NCI-H524 treated with DMSO at 0.1 percent for 48 hours (cell line): Measurements from ENCODE around the gene NUDCD3.

Experiments
- DNase-seq: peaks from one replicate; lab custom pipeline; 2025; lab: John Stamatoyannopoulos, UW

The NUDCD3 gene

DNA sequence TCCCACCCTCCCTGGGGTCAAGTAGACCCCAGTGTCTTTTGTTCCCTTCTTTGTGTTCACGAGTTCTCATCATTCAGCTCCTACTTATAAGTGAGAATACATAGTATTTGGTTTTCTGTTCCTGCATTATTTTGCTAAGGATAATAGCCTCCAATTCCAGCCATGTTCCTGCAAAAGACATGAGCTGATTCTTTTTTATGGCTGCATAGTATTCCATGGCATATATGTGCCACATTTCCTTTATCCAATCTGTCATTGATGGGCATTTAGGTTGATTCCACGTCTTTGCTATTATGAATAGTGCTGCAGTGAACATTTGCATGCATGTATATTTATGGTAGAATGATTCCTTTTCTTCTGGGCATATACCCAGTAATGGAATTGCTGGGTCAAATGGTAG is 136.8 kb downstream of the NUDCD3 start:
- DNase-seq = no peak

DNA sequence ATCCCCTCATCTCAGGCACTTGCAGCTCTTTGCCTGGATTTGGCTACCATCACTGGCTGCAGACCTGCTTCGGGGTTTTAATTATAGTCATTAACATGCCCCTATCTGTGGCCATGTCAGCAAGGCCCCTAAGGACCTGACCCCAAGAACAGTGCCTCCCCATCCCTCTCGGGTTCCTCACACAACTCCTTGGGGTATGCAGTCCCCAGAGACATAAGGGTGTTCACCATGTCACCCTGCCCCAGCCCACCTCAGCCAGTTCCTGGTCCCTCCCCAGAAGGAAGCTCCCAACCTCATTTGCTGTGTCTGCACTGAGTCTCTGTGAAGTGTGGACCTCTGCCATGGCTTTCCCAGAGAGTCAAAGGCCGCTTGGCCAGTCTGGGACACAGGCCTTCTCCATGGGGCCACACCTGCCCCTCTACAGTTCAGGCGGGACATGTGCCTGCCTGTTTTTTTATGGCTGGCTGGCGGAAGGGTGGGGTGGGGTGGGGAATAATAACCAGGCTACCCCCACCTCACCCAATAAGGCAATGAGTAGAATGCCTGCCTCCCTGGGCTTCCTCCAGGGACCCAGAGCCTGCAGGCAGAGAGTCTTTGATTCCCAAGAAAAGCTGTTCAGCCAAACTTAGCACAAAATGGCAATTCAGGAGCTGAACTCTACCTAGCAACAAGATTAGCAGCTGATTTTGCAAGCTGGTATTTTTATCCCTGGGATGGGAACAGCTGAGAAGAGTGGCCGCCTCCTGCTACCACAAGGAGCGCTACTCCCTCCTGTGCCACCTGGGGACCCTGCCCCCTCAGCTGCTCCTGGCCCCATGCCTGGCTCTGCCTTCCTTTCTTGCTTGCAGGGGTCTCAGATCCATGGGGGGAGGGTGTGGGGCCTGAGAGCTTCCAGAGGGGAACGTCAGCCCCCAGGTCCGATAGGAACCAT is 141.3 kb downstream of the NUDCD3 start:
- no peak for DNase-seq

DNA sequence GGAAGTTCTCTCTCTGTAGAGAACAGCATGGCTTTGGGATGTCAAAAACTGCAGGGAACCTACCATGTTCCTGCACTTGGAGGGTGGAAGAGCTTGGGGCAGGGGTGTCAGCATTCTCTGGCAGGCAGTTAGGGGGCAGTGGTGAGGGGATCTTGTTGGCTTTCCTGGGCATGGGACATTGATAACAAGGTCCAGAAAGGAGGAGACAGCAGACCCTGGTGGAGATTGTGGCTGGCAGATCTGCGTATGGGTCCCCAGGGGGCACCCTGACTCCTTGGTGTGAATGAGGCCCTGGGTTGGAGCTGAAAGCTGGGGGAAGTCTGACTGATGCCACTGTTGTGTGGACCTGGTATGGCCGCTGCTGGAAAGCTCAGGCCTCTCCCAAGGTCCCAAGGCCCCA is 142.2 kb downstream of the NUDCD3 start:
- no peak for DNase-seq

DNA sequence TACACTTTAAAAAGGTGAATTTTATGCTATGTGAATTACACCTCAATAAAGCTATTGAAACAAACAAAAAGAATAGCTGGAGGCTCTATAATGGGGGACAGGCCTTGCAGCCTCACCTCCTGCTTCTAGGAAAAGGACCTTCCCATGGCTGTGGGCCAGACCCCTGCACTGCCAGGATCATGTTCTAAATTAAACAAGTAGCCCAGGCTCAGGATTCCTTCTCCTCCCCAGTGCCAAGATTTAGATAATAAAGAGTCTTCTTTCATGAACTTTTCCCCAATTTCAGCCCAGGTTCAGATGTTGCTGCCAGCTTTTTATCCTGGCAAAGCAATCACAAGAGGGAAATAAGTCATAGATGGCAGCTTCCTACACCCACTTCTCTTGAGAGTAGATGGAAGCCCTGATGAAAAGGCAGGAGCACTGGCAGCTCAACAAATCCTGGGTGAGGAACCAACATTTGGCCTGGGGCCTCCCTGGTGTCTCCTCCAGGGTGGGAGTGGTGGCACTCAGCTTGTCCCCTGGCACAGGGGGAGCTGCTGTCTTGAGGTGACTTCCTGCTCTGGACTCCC is 142.8 kb downstream of the NUDCD3 start:
- no peak for DNase-seq

DNA sequence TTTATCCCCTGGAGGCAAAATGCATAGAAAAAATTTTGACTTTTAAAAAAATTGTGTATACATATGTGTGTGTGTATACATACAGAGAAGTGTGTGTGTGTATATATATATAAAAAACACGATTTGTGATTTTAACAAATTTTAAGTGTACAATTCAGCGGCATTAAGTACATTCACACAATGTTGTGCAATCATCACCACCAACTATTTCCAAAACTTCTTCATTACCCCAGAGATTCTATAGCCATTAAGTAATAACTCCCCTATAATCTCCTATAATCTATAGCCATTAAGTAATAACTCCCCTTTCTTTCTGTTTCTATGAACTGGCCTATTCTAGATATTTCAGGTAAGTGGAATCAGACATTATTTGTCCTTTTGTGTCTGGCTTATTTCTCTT is 144.4 kb downstream of the NUDCD3 start:
- DNase-seq = no peak

DNA sequence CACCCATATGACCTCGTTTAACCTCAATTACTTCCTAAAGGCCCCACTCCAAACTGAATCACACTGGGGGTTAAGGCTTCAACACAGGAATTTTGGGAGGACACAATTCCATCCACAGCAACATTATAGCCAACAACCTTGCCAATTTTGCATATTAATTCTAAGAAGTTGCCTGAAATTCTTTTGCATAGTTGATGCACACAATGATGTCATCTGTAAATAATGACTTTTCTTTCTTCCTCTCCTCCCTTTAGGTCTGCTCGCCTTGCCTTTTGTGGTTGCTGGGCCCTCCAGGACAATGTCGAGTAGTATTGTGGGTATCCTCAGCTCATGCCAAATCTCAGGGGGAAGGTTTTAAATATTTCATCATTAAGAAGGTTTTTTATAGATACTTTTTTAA is 149.1 kb downstream of the NUDCD3 start:
- DNase-seq = no peak

DNA sequence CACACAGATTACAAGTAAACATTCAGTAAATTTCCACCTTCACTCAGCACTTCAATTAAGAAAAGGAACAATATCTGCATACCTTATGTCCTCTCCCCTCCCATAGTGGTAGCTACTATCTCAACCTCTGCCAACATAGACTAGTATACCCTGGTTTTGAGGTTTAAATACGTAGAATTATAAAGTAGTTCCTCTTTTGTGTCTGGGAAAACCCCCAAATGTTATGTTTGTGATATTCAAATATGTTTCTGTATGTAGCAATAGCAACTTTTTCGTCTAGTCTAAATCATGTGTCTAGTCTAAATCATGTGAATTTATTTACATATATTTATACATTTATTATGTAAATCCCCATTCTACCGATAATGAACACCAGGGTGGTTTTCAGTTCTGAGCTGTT is 151.9 kb downstream of the NUDCD3 start:
- no peak for DNase-seq

DNA sequence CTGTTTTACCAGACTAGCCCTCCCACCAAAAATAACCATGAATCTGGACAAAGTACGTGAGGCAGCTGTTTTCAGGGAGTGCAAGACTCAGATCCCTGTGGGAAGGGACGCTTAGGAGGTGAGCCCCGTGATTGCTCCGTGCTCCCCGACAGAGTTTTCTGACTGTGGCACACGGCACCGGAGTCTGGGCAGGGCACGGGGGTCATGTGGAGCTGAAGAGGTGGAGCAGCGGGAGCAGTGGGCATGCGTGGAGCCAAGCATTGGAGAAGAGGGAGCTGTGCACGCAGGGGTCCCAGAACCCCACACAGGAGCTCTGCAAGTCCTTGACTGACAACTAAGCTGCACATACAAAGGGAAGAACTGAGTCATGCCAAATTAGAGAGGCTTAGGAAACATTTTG is 154.0 kb downstream of the NUDCD3 start:
- no peak for DNase-seq

DNA sequence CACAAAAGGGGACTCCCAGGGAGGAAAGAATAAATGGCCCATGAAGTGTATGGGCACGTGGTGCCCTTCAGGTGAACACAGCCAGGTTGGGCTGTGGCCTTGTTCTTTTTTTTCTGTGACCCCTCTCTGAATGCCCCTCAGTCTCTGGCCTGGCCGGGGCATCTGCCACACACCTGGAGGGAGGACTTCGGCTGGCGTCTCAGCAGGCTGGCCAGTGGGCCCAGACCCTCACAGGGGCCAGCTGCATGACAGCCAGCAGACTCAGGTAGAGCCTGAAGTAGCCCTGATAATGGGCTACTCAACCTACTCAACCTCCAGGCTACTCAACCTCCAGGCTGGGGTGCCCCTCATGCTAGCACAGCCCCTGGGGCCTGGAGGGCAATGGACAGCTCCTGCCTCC is 155.3 kb downstream of the NUDCD3 start:
- no peak for DNase-seq

DNA sequence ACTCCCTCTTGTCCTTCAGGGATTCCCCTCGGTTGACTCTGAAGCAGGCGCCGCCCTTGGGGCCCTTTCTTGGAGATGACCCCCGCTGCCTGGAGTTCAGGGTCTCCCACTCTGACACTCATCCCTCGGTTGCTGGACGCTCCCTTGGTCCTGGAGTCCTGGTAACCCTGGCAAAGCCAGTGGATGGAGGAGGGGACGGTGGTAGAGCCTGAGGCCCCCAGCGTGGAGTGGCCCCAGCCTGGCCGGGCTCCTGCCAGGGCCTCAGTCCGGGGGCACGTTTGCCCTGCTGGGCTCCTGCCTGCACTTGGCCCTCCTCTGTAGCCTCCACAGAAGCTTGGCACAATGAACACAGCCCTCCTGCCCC is 155.7 kb downstream of the NUDCD3 start:
- no peak for DNase-seq

DNA sequence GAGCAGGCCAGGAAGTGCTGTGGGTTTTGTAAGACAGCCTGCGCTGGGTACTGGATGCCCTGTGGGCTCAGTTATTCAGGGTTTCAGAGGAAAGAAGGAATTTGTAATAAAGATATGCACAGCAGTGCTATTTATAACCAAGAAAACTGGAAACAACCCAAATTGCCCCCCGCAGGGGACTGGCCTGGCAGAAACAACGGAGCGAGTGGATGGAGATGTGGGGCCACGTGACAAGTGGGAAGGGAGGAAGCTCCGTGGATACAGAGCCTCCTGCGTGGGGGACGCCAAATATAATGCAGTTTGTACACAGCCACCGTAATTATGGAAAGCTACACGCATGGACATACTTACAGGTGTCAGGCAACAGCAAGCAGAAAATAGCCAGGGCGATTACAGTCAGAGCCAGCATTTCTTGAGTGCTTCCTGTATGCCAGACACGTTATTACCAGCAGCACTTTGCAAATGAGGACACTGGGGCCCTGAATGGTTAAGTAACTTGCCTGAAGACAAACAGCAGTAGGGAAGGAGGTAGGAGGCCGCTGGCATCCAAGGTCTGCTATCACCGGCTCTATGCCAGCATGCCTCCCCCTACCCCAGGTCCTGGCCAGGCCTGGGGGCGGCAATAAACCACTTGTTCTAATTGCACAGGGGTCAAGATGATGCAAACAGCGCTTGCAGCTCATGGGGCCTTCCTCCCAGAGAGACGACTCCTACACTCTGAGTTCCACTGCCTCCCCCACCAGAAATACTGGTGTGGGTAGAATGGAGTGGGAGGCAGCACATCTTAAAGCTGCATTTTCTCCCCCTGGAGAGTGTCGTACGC is 156.3 kb downstream of the NUDCD3 start:
- DNase-seq = no peak

DNA sequence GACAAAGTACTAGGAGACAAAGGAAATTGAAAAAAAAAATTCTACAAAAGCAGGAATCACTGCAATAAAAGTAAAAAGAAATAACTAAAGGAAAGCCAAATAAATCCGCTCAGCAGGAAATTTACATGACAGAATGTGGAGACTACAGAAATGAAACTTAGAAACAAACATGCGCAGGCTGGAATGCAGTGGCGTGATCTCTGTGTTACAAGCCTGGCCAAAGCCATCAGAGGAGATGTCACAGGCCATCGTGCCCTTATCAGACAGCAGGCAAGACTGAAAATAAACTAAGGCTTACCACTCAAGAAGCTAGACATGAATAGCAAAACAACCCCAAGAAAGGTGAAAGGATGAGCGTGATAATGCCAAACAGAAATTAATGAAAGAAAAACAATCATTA is 158.8 kb downstream of the NUDCD3 start:
- DNase-seq = no peak

DNA sequence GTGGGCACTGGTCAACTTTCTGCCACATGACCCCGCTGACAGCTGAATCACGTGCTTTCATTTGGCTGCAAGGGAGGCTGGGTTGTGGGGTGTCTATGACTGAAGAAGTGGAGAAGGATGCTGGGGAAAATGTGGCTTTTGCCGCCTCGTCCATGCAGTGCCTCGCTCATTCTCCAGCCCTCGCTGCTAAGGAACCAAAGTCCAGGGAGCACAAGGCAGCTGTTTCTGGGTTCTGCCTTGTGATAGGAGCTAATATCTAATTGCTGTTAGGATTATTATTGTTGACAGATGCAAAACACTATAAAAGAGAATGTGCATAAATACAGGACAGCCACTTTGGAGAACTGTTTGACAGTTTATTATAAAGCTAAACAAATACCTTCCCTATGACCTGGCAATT is 160.1 kb downstream of the NUDCD3 start:
- DNase-seq = no peak

DNA sequence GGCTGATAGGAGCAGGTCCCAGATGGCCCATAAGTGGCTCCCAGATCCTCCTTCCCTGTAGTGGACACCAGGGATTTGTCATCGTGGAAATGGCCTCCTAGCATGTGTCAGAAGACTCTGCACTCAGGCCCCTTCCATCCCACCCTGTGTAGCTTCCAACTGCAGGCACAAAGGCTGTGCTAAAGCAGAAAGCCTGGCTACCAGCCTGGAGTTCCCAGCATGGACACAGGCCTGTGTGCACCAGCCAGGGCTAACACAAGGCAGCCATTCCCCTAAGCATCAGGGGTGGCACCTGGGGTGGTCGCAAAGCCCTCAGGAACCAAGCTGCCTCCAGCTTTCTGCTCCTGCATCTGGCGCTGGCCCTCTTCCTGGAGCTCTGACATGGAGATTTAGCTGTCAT is 160.6 kb downstream of the NUDCD3 start:
- DNase-seq = no peak
